ENCODE results near the gene LSM14B. TPM values are rescaled to one million over a fixed set of nuclear protein-coding genes. Genes with fewer than 3 reads are reported as not detected.

The LSM14B gene
- total RNA-seq, 3 donors from 2014 or later (not counting 1 experiment from before 2014, with no cell fraction given): 41.1 to 56.2 (median 47.3) TPM

GRCh38 chr20:62174870-62175624 lies 52.8 kb downstream of the LSM14B start:
- Histone ChIP-seq H3K36me3 (ENCODE audit: control insufficient read depth, insufficient read depth, low read length) (peaks cover 2% of the 10 kb centered on the region), H3K27me3 (ENCODE audit: control insufficient read depth, insufficient read depth, low read length) (no peaks in the 10 kb centered on the region), H3K4me3 (ENCODE audit: low read length) (no peak overlapping the region), H3K4me1 (ENCODE audit: control insufficient read depth, insufficient read depth, low read length) (no peaks in the 10 kb centered on the region), H3K9me3 (ENCODE audit: control insufficient read depth, insufficient read depth, low read length) (no peaks in the 10 kb centered on the region), H3K27ac (ENCODE audit: low read length) (no peak overlapping the region)
- Mint-ChIP-seq H3K27ac (no peak overlapping the region), H3K27me3 (ENCODE audit: low read depth in 2 of 2) (no peaks in the 10 kb centered on the region), H3K9me3 (no peaks in the 10 kb centered on the region), H3K4me1 (no peaks in the 10 kb centered on the region), H3K36me3 (no peaks in the 10 kb centered on the region), H3K4me3 (no peak overlapping the region)
- ATAC-seq (no peak), DNase-seq (no peak)
- 97% methylated on average over 26 of the region's 26 CpGs for WGBS (ENCODE audit: insufficient coverage)
- no peak for TF ChIP-seq CTCF (IDR thresholded peaks at IDR 0.05)
- intact Hi-C loops (cut with micrococcal nuclease): no loop called here

DNA sequence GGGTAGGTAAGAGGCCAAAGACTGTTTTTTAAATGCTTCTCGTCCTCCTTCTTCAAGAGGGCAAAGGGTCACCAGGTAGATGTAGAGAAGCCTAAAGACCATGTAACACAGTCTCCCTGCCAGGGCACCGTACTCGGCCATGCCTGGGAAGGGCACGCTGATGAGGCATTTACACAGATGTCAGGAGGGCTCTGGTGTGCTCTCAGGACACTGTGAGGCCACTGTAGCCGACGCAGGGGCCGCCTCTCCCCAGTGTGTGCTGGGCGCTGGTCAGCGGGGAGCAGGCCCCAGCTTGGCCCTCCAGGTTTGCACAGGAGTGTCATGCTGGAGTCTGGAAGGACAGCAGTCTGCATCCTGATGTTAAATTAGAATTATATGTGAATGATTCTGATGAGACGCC lies 53.4 kb downstream of the LSM14B start:
- H3K36me3 Mint-ChIP-seq: no peaks in the 10 kb centered on the region
- Histone ChIP-seq H3K9me3 (ENCODE audit: control insufficient read depth, insufficient read depth, low read length) (no peaks in the 10 kb centered on the region), H3K36me3 (ENCODE audit: control insufficient read depth, insufficient read depth, low read length) (peaks cover 2% of the 10 kb centered on the region), H3K4me3 (ENCODE audit: low read length) (no peak overlapping the region), H3K27me3 (ENCODE audit: control insufficient read depth, insufficient read depth, low read length) (no peaks in the 10 kb centered on the region), H3K27ac (ENCODE audit: low read length) (no peak overlapping the region), H3K4me1 (ENCODE audit: control insufficient read depth, insufficient read depth, low read length) (no peaks in the 10 kb centered on the region)
- no peaks in the 10 kb centered on the region for H3K9me3 Mint-ChIP-seq
- 99% methylated on average over 9 of the region's 10 CpGs for WGBS (ENCODE audit: insufficient coverage)
- no peaks in the 10 kb centered on the region for H3K4me1 Mint-ChIP-seq
- intact Hi-C loops (cut with micrococcal nuclease): no loop called here
- DNase-seq (no peak), ATAC-seq (no peak)
- no peak for TF ChIP-seq CTCF (IDR thresholded peaks at IDR 0.05)
- no peak overlapping the region for H3K4me3 Mint-ChIP-seq
- no peaks in the 10 kb centered on the region for H3K27me3 Mint-ChIP-seq (ENCODE audit: low read depth in 2 of 2)
- H3K27ac Mint-ChIP-seq: no peak overlapping the region

GRCh38 chr20:62176866-62177265 lies 54.6 kb downstream of the LSM14B start:
- no peak overlapping the region for H3K27ac ChIP-seq (ENCODE audit: low read length)
- no peaks in the 10 kb centered on the region for H3K36me3 Mint-ChIP-seq
- H3K27ac Mint-ChIP-seq: no peak overlapping the region
- DNase-seq: no peak
- H3K36me3 ChIP-seq (ENCODE audit: control insufficient read depth, insufficient read depth, low read length): peaks cover 2% of the 10 kb centered on the region
- intact Hi-C loops (cut with micrococcal nuclease): no loop called here
- H3K4me3 Mint-ChIP-seq: no peak overlapping the region
- H3K4me1 Mint-ChIP-seq: peaks cover 3% of the 10 kb centered on the region in 2 donors
- H3K4me1 ChIP-seq (ENCODE audit: control insufficient read depth, insufficient read depth, low read length): no peaks in the 10 kb centered on the region
- WGBS (ENCODE audit: insufficient coverage): 97% methylated on average over 15 of the region's 15 CpGs
- H3K9me3 Mint-ChIP-seq: no peaks in the 10 kb centered on the region
- no peaks in the 10 kb centered on the region for H3K27me3 Mint-ChIP-seq (ENCODE audit: low read depth in 2 of 2)
- no peak overlapping the region for H3K4me3 ChIP-seq (ENCODE audit: low read length)
- no peak for TF ChIP-seq CTCF (IDR thresholded peaks at IDR 0.05)
- no peaks in the 10 kb centered on the region for H3K9me3 ChIP-seq (ENCODE audit: control insufficient read depth, insufficient read depth, low read length)
- no peak for ATAC-seq
- no peaks in the 10 kb centered on the region for H3K27me3 ChIP-seq (ENCODE audit: control insufficient read depth, insufficient read depth, low read length)

DNA sequence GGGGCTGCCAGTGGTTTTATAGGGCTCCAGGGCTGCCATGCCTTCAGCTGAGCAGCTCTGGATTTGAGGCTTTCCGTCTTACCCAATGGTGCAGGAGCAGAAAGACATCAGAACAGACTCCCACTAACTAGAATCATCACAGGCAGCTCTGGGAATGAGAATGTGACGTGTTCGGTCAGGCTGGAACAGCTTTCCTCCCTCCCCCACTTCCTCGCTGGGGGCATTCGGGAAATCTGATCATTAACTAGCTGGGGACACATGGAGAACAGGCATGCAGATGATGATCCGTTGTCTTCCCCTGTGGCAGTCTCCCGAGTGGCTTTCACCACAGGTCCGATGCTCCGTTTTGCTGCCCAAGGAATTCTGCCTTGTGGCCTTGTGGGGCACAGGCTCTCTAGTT lies 55.0 kb downstream of the LSM14B start:
- no peaks in the 10 kb centered on the region for H3K27me3 Mint-ChIP-seq (ENCODE audit: low read depth in 2 of 2)
- Histone ChIP-seq H3K36me3 (ENCODE audit: control insufficient read depth, insufficient read depth, low read length) (peaks cover 2% of the 10 kb centered on the region), H3K4me1 (ENCODE audit: control insufficient read depth, insufficient read depth, low read length) (no peaks in the 10 kb centered on the region), H3K27ac (ENCODE audit: low read length) (no peak overlapping the region), H3K9me3 (ENCODE audit: control insufficient read depth, insufficient read depth, low read length) (no peaks in the 10 kb centered on the region), H3K4me3 (ENCODE audit: low read length) (no peak overlapping the region), H3K27me3 (ENCODE audit: control insufficient read depth, insufficient read depth, low read length) (no peaks in the 10 kb centered on the region)
- H3K9me3 Mint-ChIP-seq: no peaks in the 10 kb centered on the region
- H3K4me3 Mint-ChIP-seq: no peak overlapping the region
- no peak overlapping the region for H3K27ac Mint-ChIP-seq
- H3K36me3 Mint-ChIP-seq: no peaks in the 10 kb centered on the region
- ATAC-seq (no peak), DNase-seq (no peak)
- no peak for TF ChIP-seq CTCF (IDR thresholded peaks at IDR 0.05)
- WGBS (ENCODE audit: insufficient coverage): 99% methylated on average over 9 of the region's 9 CpGs
- peaks cover 7% of the 10 kb centered on the region in 2 donors for H3K4me1 Mint-ChIP-seq
- intact Hi-C loops (cut with micrococcal nuclease): no loop called here
